Hematopoietic multipotent progenitor cell treated with erythropoietin and hydrocortisone succinate and interleukin-3 and kit ligand, for 8 days (in vitro differentiated cells): ENCODE results near the gene RNPS1.
"Not testable (repeated sequence)": the region's sequence is repeated elsewhere in the genome, so short reads cannot be mapped to it uniquely, and the experiment has no call there.

Source experiments
- DNase-seq: peaks from one replicate; pipeline ENCODE4 v3.0.0-alpha.2; 2015

Gene RNPS1

DNA sequence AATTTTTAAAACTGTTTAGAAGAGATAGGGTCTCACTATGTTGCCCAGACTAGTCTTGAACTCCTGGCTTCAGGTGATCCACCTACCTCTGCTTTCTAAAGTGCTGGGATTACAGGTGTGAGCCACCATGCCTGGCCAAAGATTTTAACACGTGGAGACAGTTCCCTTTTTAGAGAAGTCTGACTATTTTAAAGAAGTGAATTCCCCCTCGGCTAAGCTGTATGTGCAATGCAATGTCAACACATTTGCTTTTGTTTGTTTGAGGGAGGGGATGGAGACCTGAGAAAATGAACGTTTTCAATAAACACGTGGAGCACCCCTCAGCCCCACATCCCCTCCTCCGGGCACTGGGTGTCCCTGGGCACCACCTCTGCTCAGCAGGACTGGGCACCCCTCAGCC, 14.3 kb upstream of the RNPS1 start:
- DNase-seq = no peak

DNA sequence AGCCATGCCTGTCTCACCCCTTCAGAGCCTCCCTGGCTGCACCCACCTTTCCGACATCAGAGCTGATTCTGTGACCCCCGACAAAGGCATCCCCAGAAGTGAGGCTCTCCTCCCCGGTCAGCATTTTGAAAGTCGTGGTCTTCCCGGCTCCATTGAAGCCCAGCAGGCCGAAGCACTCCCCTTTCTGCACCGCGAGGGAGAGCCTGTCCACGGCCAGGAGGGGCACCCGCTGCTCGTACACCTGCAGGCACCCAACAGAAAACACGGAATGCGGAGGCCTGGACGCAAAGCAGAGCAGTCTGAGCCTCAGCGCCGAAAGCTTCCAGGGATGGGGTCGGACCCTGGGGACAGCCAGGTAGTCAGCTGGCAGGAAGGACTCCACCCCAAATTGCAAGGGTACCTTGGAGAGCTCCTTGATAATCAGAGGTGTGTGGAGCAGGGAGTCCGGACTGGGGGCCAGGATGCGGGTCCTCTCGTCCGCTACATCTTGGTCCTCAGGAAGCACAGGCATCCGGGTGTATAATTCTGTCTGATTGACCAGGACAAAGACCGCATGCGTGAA, 13.1 kb upstream of the RNPS1 start:
- no peak for DNase-seq

DNA sequence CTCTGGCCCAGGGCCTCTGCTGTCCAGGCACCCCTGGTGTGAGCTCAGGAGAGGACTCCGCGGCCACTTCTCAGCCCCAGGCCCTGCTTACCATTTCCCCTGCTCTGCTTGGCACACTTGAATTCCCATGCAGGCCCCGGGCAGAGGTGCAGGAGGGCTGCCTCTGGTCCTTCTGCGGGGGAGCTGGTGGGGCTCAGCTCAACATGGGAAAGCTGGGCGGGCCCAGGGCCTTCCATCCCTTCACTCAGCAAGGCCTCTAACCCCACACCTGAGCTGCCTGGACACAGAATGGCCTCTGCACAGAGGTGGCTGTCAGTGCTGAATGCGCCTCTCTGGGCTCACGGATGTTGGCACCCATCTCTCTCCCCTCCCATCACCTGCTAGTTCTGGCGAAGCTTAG, 12.5 kb upstream of the RNPS1 start:
- DNase-seq = no peak

DNA sequence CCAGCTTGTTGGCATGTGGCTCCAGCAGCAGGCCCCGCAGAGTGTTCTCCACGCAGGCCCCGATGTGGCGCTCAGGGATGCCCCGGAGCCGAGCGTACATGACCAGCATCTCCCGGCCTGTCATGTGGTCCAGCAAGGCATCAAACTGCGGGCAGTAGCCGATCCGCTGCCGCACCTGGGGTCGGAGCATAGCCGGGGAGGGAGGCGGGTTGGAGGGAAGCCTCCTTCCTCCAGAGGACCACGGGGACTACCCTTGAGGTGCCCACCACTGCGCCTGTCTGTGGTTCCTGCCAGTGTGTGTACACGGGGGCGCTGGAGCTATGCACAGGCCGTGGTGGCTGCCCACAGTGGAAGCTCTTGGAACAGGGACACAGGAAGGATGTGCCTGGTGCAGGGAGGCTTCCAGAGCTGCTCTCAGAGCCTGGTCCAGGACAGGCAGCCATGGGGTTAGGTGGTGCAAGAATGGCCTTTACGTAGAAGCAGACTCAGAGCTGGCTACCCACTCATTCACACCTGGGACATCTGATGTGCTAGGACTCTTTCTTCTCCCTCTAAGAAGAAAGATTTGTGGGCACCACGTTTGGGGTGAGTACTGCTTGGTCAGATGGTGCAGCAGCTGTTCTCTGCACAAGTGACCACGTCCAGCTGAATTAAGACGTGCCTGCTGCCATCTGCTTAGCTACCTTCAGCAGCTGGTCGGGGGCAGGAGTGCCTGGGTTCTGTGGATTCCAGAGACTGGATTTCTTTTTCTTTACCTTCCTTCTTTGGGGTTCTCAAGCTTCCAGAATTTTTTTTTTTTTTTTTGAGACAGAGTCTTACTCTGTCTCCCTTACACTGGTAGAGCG, 11.3 kb upstream of the RNPS1 start:
- no peak for DNase-seq

DNA sequence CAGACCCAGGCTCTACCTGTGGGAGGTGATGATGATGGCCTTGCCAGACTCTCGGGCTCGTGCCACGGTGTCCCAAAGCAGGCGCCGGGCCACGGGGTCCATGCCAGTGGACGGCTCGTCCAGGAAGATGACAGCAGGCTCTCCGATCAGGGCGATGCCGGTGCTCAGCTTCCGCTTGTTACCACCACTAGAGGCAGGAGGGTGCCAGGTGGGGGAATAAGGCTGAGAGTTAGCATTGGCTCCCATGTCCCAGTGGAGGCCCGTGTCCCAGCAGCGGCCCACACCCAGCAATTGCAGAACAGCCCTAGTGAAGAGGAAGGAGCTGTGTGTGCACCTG, 10.3 kb upstream of the RNPS1 start:
- DNase-seq = no peak

DNA sequence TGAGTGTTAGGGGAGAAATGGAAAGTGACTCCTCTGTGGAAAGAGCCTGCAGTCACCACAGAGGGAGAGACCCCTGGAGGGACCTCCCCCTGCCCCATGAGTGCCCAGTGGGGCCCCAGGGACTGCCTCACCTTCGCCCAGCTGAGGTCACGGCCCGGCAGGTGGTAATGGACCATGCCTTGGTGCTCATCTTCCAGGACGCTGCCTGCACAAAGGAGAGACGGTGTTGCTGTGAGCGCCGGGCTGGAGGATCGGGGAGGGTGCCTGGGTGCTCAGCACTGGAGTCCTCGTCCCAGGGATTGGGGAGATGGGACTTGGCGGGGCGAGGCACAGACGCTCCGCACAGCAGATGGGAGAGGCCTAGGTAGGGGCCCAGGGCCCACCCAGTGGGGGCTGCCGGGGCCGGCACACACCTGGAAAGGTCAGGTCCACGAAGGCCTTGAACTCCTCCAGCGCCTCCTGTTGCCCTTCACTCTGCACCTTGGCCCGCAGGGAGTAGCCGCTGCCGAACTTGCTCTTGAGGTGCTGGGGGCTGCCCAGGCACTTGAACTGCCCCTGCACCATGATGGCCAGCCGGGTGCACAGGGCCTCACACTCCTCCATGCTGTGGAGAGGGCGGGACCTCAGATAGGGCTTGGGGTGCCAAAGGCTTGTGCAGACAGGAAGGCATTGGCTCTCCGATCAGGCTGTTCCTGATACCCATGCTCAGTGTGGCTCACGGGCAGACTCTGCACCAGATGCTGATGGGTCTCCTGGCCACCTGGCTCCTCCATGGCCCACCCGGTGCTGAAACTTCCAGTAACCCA, 9.7 kb upstream of the RNPS1 start:
- DNase-seq = no peak

DNA sequence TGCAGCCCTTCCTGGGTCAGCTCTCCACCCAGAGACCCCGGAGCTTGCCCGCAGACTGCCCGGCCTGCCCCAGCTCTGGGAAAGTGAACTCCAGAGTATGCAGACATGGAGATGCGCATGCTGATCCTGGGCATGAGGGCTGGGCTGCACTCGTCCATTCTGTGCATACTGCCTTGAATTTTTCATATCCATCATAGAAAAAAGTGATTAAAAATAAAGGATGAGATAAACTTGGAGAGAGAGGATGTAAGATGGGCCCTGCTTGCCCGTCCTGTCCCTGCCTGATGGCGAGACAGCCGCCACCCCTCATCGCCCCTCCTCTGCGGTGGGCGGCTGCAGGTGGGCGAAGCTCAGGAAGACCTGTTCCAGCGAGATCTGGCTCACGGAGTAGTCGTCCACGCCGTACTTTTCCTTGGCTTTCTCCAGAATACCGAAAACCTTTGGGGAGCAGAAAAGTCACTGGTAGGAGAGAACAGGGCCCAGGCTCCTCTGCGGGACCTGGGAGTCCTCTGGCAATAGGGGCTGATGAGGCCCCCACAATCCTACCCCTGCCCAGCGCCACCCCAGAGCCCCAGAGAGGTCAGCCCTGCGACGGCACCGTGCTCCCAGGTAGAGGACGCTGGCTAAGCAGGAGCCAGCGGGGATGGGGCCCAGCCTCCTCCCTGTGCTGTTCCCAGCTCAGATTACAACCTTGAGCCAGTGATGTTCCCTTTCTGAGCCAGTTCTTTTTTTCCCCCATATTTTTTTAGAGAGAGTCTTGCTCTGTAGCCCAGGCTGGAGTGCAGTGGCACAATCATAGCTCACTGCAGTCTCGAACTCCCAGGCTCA, 8.7 kb upstream of the RNPS1 start:
- DNase-seq = no peak

DNA sequence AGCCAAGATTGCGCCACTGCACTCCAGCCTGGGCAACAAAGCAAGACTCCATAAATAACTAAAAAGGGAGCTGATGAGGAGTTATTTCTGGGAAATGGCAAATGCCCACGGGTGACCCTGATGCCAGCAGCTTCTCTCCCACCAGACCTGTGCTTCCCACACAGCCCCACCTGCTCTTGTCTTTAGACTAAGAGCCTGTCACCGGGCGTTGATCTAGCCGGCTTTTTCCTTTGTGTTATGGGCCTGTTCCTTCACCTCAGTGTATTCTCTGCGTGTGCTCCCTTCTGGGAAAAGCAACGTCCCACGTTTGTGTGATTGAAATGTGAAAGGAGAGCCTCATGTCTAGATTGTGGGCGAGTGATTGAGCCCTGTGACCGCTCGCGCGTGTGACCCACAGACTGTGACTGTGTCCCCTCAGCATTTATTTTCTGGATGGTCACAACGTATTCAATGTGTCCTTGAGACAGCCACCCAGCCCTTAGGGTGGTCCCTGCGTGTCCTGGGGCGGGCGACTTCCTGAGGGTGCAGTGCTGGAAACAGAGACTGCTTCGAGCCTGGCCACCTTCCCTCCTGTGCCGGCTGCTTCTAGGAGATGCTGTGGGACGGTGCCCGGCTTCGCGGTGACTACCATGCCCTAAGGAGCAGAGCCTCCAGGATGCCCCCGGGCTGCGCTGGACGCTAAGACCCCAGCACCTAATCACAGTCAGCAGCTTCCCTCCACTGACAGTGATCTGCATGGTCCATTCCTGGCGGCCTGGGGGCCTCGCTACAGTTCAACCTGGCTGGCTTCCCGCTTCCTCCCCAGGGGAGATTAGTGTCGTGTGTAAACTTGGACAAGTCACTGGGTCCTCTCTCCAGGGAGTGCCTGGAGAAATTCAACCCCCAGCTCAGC, 7.8 kb upstream of the RNPS1 start:
- DNase-seq = no peak

DNA sequence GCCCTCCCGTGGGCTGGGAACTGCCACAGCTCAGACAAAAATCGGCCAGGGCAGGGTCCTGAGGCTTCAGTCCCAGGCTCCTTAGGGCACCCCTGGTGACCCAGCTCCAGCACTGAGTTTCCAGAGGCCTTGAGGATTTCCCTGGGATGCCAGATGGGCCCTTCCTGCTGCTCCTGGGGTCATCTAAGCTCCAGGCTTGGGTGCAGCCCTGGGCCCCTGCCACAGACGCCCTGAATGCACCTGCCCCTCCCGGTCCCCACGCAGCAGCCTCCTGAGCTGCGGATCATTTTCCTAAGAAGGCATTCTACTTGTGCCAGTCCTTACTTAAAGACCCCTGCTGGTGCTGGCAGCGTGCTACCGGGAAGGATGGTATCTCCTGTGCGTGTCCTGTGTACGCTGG, 6.0 kb upstream of the RNPS1 start:
- no peak for DNase-seq

DNA sequence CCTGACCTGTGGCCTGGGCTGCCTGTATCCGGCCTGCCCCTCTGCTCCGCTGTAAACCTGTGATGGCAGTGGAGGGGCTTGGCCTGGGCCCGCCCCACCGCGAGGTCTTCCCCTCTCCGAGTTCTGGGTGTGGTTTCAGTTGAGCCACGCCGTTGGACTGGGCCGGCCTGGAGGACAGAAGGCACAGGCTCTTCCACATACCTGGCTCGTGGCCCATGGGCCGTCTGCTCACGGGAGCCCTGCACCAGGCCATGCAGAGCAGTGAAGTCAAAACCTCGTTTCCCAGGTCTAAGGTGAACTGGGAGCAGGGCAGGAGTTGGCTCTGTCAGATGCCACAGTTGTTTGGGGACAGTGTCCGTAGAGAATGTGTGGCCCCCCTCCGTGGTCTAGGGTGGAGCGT, 5.6 kb upstream of the RNPS1 start:
- DNase-seq = no peak

DNA sequence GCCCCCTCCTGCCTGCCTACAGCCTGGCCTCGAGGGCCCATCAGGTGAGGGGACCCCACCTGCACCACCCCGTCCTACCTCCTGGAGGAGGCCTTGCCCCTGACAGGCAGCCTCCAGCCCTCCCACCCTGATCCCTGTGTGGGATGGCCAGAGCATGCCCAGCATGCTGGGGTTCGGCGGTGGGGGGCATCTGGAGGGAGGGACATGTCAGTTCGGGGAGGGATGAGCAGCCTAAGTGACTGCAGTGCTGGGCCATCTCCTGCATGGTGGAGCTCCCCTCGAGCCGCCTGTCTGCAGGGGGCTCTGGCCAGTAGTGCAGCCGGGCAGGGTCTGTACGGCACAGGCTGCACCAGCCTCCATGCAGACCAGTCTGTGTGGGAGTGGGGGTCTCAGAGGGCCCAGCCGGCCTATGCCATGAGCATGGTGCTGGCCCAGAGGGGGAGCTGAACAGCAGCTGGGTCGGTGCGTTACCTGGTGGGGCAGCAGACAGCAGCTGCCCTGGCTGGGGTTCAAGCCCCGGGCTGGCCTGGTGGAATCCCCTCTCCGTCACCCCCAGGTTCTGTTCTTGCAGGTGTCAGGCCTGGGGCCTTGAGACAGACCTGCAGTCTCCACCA, 4.0 kb upstream of the RNPS1 start:
- no peak for DNase-seq

DNA sequence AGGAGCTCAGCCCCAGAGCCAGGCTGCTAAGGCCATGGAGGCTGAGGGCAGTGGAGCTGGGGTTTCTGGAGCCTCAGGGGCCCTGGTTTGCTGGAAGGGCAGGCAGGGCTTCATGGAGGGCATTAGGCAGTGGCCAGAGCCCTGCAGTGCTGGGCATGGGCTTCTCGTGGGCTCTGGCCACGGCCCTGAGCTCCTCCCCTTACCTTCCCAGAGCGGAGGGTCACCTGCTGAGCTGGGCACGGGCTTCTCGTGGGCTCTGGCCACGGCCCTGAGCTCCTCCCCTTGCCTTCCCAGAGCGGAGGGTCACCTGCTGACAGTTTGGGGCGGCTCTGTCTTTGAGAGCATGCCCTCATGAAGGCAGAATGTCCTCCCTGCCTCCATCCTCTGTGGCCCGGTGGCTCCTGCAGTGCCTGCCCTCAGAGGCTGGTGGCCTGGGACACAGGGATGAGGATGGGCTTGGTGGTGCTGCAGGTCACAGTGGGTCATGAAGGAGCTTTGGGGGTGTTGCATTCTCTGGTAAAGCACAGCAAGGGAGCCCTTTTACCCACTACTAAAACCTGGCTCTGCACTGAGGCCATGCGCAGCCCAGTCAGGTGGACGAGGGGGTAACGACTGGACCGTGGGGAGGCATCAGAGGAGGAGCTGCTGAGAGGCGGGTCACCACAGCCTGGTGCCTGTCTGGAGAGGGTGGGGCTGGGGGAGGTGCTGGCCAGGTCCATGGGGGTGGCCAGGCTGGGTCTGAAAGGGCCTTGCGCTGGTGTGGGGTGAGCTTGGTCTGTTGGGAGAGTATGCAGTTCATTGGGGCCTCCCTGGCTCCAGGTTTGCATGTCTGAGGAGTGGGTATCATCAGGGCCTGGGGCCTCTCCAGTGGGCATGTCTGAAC, 2.9 kb upstream of the RNPS1 start:
- DNase-seq = no peak

DNA sequence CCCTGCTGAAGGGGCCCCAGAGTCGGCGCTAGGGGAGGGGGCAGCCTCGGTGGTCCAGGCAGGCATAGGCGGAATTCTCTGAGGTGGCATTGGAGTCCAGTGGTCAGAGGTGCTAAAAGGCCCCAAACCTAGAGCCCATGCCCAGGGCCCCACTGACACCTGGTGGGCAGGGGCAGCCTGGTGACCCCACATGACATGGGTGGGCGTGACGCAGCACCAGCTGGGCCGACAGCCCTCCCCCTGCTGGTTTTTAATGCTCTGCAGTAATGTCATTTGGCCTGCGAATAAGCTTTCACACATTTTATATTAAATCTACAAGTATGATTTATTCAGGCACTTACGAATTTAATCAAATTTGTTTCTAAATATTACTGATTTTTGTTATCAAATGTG, 2.1 kb upstream of the RNPS1 start:
- DNase-seq = no peak

DNA sequence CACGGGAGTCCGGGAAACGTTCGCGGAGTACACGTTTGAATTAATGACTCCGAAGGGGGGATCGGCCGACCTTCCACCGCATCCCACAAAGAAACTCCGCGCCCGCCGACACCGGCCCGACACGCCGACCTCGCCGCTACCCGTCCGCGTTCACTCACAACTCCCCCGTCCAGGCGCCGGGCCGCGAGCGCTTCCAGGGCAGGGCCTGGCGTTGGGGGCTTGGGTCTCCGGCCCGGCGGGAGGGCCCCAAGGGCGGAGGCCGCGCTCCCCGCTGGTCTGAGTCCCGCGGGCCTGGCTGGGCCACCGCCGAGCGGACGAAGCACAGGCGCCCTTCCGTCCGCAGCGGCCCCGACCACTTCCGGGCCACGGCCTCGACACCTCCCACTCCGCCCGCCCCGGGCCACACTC, 417 bp downstream of the RNPS1 start:
- DNase-seq = not testable (repeated sequence)

DNA sequence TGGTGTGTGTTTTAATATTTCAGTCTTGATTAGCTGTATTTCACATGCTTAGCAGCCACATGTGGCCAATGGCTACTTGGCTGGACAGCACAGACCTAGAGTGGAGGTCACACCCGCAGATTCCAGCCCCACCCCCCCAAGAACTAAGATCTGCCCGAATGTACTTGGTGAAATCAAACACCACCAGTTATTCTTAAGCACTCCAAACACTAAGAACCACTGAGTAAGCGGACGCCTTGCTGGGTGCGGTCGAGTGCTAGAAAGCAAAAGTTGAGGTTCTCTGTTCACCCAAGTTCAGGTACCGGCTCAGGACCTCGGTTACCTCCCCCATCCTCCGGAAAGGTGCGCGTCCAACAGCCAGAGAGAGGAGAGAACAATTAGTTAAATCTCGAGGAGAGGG, 1.0 kb downstream of the RNPS1 start:
- peak; percentile 20 for DNase-seq

DNA sequence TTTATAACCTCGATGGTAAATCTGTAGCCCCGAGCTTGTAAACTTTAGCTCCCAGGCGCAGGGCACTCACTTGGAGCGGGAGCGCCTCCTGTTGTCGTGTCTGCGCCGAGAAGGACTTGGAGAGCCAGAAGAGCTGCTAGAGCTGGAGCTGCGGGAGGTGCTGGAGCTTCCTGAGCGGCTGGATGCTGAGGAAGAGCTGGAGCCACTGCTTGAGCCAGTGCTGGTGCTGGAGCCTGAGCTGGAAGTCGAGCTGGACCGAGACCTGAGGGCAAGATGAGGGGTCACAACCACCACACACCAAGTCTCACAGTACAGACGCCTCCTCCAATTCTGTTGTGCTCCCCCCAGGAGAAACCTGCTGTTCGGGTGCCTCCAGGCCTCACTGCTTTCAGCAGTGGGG, 4.9 kb downstream of the RNPS1 start:
- DNase-seq = not testable (repeated sequence)

DNA sequence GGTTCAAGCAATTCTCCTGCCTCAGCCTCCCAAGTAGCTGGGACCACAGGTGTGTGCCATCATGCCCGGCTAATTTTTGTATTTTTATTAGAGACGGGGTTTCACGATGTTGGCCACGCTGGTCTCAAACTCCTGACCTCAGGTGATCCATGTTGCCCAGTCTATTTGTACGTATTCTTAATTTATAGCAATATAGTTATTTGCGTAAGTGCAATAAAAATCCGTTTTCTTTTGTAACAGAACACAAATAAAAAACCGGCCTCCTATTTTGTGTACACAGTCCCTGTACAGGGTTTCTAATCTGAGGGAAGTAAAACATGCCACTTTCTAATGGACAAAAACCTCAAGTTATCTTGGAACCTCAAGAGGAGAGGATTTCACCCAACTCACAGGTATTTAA, 7.7 kb downstream of the RNPS1 start:
- DNase-seq = no peak

DNA sequence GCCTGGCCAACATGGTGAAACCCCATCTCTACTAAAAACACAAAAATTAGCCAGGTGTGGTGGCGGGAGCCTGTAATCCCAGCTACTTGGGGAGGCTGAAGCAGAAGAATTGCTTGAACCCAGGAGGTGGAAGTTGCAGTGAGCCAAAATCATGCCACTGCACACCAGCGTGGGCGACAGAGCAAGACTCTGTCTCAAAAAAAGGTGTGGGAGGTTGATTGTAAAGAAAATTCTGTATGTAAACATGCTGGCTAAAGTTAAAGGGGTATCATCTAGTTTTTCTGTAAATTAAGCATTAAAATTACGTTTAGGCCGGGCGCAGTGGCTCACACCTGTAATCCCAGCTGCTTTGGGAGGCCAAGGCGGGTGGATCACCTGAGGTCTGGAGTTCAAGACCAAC, 9.4 kb downstream of the RNPS1 start:
- DNase-seq = not testable (repeated sequence)

DNA sequence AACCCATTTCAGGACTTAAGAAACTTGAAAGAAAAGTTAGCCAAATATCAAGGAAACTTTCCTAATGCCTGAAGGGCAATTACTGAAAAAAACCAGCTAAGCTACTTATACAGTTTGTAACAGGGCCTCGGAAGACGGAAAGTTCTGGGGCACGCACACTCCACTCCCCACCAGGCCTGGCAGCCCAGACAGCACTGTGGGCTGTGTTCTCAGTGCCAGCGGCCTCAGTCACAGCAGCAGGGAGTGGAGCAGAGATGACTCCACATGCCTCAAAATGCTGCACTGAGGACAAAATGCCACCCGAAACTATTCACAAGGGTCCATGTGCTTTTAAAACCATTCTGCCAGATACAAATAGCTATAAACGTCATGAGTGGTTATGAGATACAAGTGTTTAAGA, 10.2 kb downstream of the RNPS1 start:
- no peak for DNase-seq

DNA sequence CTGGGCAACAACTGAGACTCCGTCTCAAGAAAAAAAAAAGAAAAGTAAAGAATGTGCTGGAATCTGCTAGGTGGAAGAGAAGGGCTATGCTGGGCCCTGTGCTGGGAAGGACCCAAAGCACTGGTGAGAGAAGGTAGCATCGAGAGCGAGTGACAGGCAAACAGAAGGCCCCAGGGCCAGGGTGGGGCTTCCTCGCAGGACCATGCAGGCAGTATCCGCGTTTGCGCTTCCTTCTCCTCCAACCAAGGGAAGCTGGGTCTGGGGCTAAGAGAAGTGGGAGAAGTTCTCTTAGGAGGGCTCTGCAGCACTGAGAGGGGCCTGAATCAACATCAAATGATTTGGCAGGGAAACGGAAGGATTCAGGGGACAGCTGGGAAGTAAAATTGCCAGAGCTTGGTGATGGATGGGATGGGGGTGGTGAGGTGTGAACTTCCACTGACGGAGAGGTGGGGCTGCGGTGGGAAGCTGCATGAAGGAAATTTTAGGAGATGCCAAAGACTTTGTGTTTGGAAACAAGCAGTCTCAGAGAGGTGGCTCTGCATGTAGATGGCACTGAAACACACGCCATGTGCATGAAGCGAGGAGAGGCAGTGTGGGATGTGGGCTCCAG, 11.3 kb downstream of the RNPS1 start:
- no peak for DNase-seq
